H9 (cell line): Measurements from ENCODE around the gene TMEM106C. TPM values are rescaled to one million over a fixed set of nuclear protein-coding genes. Genes with fewer than 3 reads are reported as not detected.

ENCODE experiments used
- DNase-seq: peaks from one replicate; pipeline ENCODE4 v3.0.0-alpha.2; 2017
- H2AFZ ChIP-seq: one replicate; pipeline ENCODE4 v1.6.1; 2013; ENCODE audit warnings: mild to moderate bottlenecking, low read length, control low read depth, moderate library complexity
- H2AK5ac ChIP-seq: 2 replicates; pipeline ENCODE4 v1.6.1; 2013; ENCODE audit warnings: low read length, control low read depth, mixed read lengths; ENCODE audit not compliant: insufficient read length
- H2BK120ac ChIP-seq: one replicate; pipeline ENCODE4 v1.6.1; 2013; ENCODE audit warnings: low read depth, mild to moderate bottlenecking, low read length, control low read depth, inconsistent platforms; ENCODE audit not compliant: poor library complexity, severe bottlenecking
- H2BK12ac ChIP-seq: 2 replicates; pipeline ENCODE4 v1.6.1; 2013; ENCODE audit warnings: low read length, control low read depth, mixed read lengths, low read depth; ENCODE audit not compliant: insufficient read length
- H2BK15ac ChIP-seq: 2 replicates; pipeline ENCODE4 v1.6.1; 2013; ENCODE audit warnings: low read depth, low read length, control low read depth
- H2BK20ac ChIP-seq: one replicate; pipeline ENCODE4 v1.6.1; 2013; ENCODE audit warnings: low read depth, mild to moderate bottlenecking, low read length, control low read depth, inconsistent platforms; ENCODE audit not compliant: poor library complexity, severe bottlenecking
- H2BK5ac ChIP-seq: 2 replicates; pipeline ENCODE4 v1.6.1; 2013; ENCODE audit warnings: low read length, control low read depth, mixed read lengths; ENCODE audit not compliant: insufficient read length
- H3K14ac ChIP-seq: 2 replicates; pipeline ENCODE4 v1.6.1; 2013; ENCODE audit warnings: low read length, control low read depth; ENCODE audit not compliant: insufficient read depth
- H3K18ac ChIP-seq: 2 replicates; pipeline ENCODE4 v1.6.1; 2013; ENCODE audit warnings: low read depth, mild to moderate bottlenecking, mixed read lengths, low read length, control low read depth; ENCODE audit not compliant: insufficient read length
- H3K23ac ChIP-seq: 2 replicates; pipeline ENCODE4 v1.6.1; 2013; ENCODE audit warnings: low read length, control low read depth, mixed read lengths, low read depth; ENCODE audit not compliant: insufficient read length
- H3K23me2 ChIP-seq: 2 replicates; pipeline ENCODE4 v1.6.1; 2013; ENCODE audit warnings: low read depth, mild to moderate bottlenecking, mixed read lengths, low read length, control low read depth; ENCODE audit not compliant: insufficient read length, poor library complexity, severe bottlenecking
- H3K27ac ChIP-seq: 2 replicates; pipeline ENCODE4 v1.5.1; 2013; ENCODE audit warnings: low read length, control low read depth, mixed read lengths, low read depth; ENCODE audit not compliant: insufficient read length
- H3K27me3 ChIP-seq: 2 replicates; pipeline ENCODE4 v1.6.1; 2013; ENCODE audit warnings: low read length, control low read depth, inconsistent platforms; ENCODE audit not compliant: insufficient read depth
- H3K4ac ChIP-seq: 2 replicates; pipeline ENCODE4 v1.6.1; 2013; ENCODE audit warnings: low read depth, mild to moderate bottlenecking, control low read depth, inconsistent platforms, low read length, moderate library complexity
- H3K4me1 ChIP-seq: 2 replicates; pipeline ENCODE4 v1.6.1; 2013; ENCODE audit warnings: low read length, control low read depth, inconsistent platforms; ENCODE audit not compliant: insufficient read depth
- H3K4me2 ChIP-seq: 2 replicates; pipeline ENCODE4 v1.6.1; 2013; ENCODE audit warnings: low read length, control low read depth, mixed read lengths; ENCODE audit not compliant: insufficient read length, insufficient read depth
- H3K56ac ChIP-seq: 2 replicates; pipeline ENCODE4 v1.6.1; 2013; ENCODE audit warnings: low read depth, mild to moderate bottlenecking, mixed read lengths, low read length, control low read depth; ENCODE audit not compliant: insufficient read length
- H3K79me1 ChIP-seq: 2 replicates; pipeline ENCODE4 v1.6.1; 2013; ENCODE audit warnings: low read depth, mild to moderate bottlenecking, moderate library complexity, low read length, control low read depth, inconsistent platforms; ENCODE audit not compliant: insufficient read depth, poor library complexity, severe bottlenecking
- H3K79me2 ChIP-seq: 2 replicates; pipeline ENCODE4 v1.6.1; 2013; ENCODE audit warnings: low read length, control low read depth, inconsistent platforms; ENCODE audit not compliant: insufficient read depth
- H3K9ac ChIP-seq: 2 replicates; pipeline ENCODE4 v1.6.1; 2013; ENCODE audit warnings: low read length, control low read depth, mixed read lengths; ENCODE audit not compliant: insufficient read length; ENCODE audit errors: extremely low read depth
- H3K9me3 ChIP-seq: one replicate; pipeline ENCODE4 v1.6.1; 2013; ENCODE audit warnings: low read depth, low read length, inconsistent platforms; ENCODE audit not compliant: control insufficient read depth
- H3T11ph ChIP-seq: one replicate; pipeline ENCODE4 v1.6.1; 2013; ENCODE audit warnings: mild to moderate bottlenecking, low read length, control low read depth, inconsistent platforms
- H4K20me1 ChIP-seq: one replicate; pipeline ENCODE4 v1.6.1; 2013; ENCODE audit not compliant: control insufficient read depth, insufficient read length, insufficient read depth
- H4K5ac ChIP-seq: 2 replicates; pipeline ENCODE4 v1.6.1; 2013; ENCODE audit warnings: low read depth, mild to moderate bottlenecking, mixed read lengths, low read length, control low read depth; ENCODE audit not compliant: insufficient read length
- H4K8ac ChIP-seq: replicated peaks from 2 replicates; pipeline ENCODE4 v1.6.1; 2013; ENCODE audit warnings: low read length, control low read depth, mixed read lengths, low read depth; ENCODE audit not compliant: insufficient read length
- H4K91ac ChIP-seq: 2 replicates; pipeline ENCODE4 v1.6.1; 2013; ENCODE audit warnings: low read depth, mild to moderate bottlenecking, moderate library complexity, mixed read lengths, low read length, control low read depth; ENCODE audit not compliant: insufficient read length
- H3K27ac Mint-ChIP-seq, 3 experiments: 2 replicates in 2 of 3; 3 replicates in 1 of 3; pipeline ENCODE4 v1.8.0; 2020 to 2021; ENCODE audit warnings: mixed read lengths in 3 of 3, mild to moderate bottlenecking in 1 of 3, moderate library complexity in 1 of 3
- H3K27me3 Mint-ChIP-seq: 2 replicates; pipeline ENCODE4 v1.8.0; 2021; ENCODE audit warnings: low read depth, mild to moderate bottlenecking, moderate library complexity, mixed read lengths
- H3K36me3 Mint-ChIP-seq, 3 experiments: 2 replicates in 2 of 3; 3 replicates in 1 of 3; pipeline ENCODE4 v1.8.0; 2020 to 2021; ENCODE audit warnings: low read depth in 3 of 3, mixed read lengths in 3 of 3; ENCODE audit not compliant: insufficient read depth in 1 of 3
- H3K4me1 Mint-ChIP-seq, 2 experiments: 2 replicates each; pipeline ENCODE4 v1.8.0; 2020; ENCODE audit warnings: mixed read lengths in 2 of 2
- H3K4me3 Mint-ChIP-seq, 2 experiments: 2 replicates in 1 of 2; 3 replicates in 1 of 2; pipeline ENCODE4 v1.8.0; 2020 to 2021; ENCODE audit warnings: mild to moderate bottlenecking in 2 of 2, mixed read lengths in 2 of 2, moderate library complexity in 1 of 2
- H3K9me3 Mint-ChIP-seq, 2 experiments: 2 replicates in 1 of 2; 3 replicates in 1 of 2; pipeline ENCODE4 v1.8.0; 2020; ENCODE audit warnings: mild to moderate bottlenecking in 2 of 2, mixed read lengths in 2 of 2, moderate library complexity in 1 of 2
- WGBS: extraction: QIAGEN DNeasy Blood & Tissue Kit; methylation state at CpG from one replicate; pipeline ENCODE4 v1.1.7; 2013; ENCODE audit warnings: missing lambda C conversion rate, low lambda C conversion rate, mixed read lengths; ENCODE audit not compliant: insufficient read length; ENCODE audit errors: extremely low coverage; 5-methylcytosine and 5-hydroxymethylcytosine counted together
- total RNA-seq: library from RNA; stranded (reverse); gene quantifications from 2 replicates; pipeline ENCODE4 v1.2.1, GENCODE V29; 2021
- TF ChIP-seq, protein P1 (sequence below): fragments of 200-600 bp; sonication (generic); conservative IDR thresholded peaks from 3 replicates; pipeline ENCODE4 v1.8.0; 2021; ENCODE audit warnings: antibody characterized with exemption, mild to moderate bottlenecking

Gene TMEM106C
- total RNA-seq, 1 experiment from 2014 or later = 43.7 TPM

DNA sequence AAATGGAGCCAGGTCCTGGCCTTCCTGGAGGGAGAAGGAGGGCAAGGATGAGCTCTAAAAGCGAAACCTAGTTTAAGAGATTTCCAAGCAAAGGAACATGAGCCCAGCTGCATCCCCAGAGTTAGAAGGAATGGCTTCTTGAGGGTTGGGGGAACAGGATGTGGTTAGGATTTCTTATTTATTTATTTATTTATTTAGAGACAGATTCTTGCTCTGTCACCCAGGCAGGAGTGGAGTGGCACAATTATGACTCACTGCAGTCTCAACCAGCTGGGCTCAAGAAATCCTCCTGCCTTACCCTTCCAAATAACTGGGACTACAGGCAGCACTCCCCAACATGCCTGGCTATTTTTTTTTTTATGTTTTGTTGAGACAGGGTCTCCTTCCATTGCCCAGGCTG is 25.3 kb upstream of the TMEM106C start:
- no peaks in the 10 kb centered on the region for H3K9me3 Mint-ChIP-seq
- Histone ChIP-seq H3K23ac (no peak overlapping the region), H4K20me1 (no peaks in the 10 kb centered on the region), H2AK5ac (no peak overlapping the region), H2BK20ac (no peak overlapping the region), H3K4me1 (no peaks in the 10 kb centered on the region), H4K8ac (no peak overlapping the region), H3K56ac (no peak overlapping the region), H3K27me3 (no peaks in the 10 kb centered on the region), H4K91ac (no peak overlapping the region), H2AFZ (no peak overlapping the region), H3K79me1 (no peaks in the 10 kb centered on the region), H3T11ph (no peak overlapping the region), H2BK120ac (no peak overlapping the region), H3K4me2 (no peak overlapping the region), H3K18ac (no peak overlapping the region), H2BK15ac (no peak overlapping the region), H3K4ac (no peak overlapping the region), H3K79me2 (no peaks in the 10 kb centered on the region), H4K5ac (no peak overlapping the region), H2BK5ac (no peak overlapping the region), H2BK12ac (no peak overlapping the region), H3K23me2 (peaks cover 2% of the 10 kb centered on the region), H3K27ac (no peak overlapping the region), H3K14ac (no peak overlapping the region), H3K9ac (no peak overlapping the region), H3K9me3 (no peaks in the 10 kb centered on the region)
- peaks cover 13 to 20% of the 10 kb centered on the region in 2 experiments for H3K4me1 Mint-ChIP-seq
- H3K27ac Mint-ChIP-seq = no peak overlapping the region
- H3K4me3 Mint-ChIP-seq = no peak overlapping the region
- TF ChIP-seq, protein P1, sequence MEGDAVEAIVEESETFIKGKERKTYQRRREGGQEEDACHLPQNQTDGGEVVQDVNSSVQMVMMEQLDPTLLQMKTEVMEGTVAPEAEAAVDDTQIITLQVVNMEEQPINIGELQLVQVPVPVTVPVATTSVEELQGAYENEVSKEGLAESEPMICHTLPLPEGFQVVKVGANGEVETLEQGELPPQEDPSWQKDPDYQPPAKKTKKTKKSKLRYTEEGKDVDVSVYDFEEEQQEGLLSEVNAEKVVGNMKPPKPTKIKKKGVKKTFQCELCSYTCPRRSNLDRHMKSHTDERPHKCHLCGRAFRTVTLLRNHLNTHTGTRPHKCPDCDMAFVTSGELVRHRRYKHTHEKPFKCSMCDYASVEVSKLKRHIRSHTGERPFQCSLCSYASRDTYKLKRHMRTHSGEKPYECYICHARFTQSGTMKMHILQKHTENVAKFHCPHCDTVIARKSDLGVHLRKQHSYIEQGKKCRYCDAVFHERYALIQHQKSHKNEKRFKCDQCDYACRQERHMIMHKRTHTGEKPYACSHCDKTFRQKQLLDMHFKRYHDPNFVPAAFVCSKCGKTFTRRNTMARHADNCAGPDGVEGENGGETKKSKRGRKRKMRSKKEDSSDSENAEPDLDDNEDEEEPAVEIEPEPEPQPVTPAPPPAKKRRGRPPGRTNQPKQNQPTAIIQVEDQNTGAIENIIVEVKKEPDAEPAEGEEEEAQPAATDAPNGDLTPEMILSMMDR = no peak
- no peaks in the 10 kb centered on the region for H3K36me3 Mint-ChIP-seq
- peaks cover 40% of the 10 kb centered on the region for H3K27me3 Mint-ChIP-seq
- no peak for DNase-seq
- WGBS = no CpG with 5 or more reads among the region's 1 CpG
